ENCODE data around the gene RYR1.
"Not testable (repeated sequence)": the region's sequence is repeated elsewhere in the genome, so short reads cannot be mapped to it uniquely, and the experiment has no call there.

RYR1 gene

GRCh38 chr19:38544569-38545315, 111.3 kb downstream of the RYR1 start:
- peak; percentile 76 for DNase-seq

GRCh38 chr19:38545596-38545995, 112.1 kb downstream of the RYR1 start:
- no peak for DNase-seq

GRCh38 chr19:38547421-38547820, 113.9 kb downstream of the RYR1 start:
- DNase-seq, result peak; percentile 51

- DNase-seq, result no peak
Observed at GRCh38 chr19:38549061-38549460, 115.6 kb downstream of the RYR1 start.

GRCh38 chr19:38549942-38550341, 116.5 kb downstream of the RYR1 start:
- DNase-seq, result no peak

- no peak for DNase-seq
Observed at GRCh38 chr19:38550376-38550775, 116.9 kb downstream of the RYR1 start.

GRCh38 chr19:38551450-38551813, 117.9 kb downstream of the RYR1 start:
- peak; percentile 12 for DNase-seq

- DNase-seq, result not testable (repeated sequence)
Observed at GRCh38 chr19:38553239-38553638, 119.7 kb downstream of the RYR1 start.

- DNase-seq, result no peak
Observed at GRCh38 chr19:38554676-38555141, 121.2 kb downstream of the RYR1 start.

- no peak for DNase-seq
Observed at GRCh38 chr19:38555200-38555599, 121.7 kb downstream of the RYR1 start.

GRCh38 chr19:38556521-38557174, 123.2 kb downstream of the RYR1 start:
- DNase-seq, result no peak

GRCh38 chr19:38557205-38557799, 123.8 kb downstream of the RYR1 start:
- DNase-seq, result peak; percentile 56

- DNase-seq, result not testable (repeated sequence)
Observed at GRCh38 chr19:38558933-38559332, 125.4 kb downstream of the RYR1 start.

- DNase-seq, result no peak
Observed at GRCh38 chr19:38559428-38560401, 126.2 kb downstream of the RYR1 start.

- no peak for DNase-seq
Observed at GRCh38 chr19:38561053-38561606, 127.6 kb downstream of the RYR1 start.

GRCh38 chr19:38561658-38562057, 128.2 kb downstream of the RYR1 start:
- DNase-seq, result no peak

GRCh38 chr19:38562096-38562495, 128.6 kb downstream of the RYR1 start:
- no peak for DNase-seq

- no peak for DNase-seq
Observed at GRCh38 chr19:38563475-38563874, 130.0 kb downstream of the RYR1 start.

- peak; percentile 12 for DNase-seq
Observed at GRCh38 chr19:38564981-38565690, 131.6 kb downstream of the RYR1 start.

GRCh38 chr19:38565691-38566105, 132.2 kb downstream of the RYR1 start:
- no peak for DNase-seq

- DNase-seq, result no peak
Observed at GRCh38 chr19:38569368-38569983, 136.0 kb downstream of the RYR1 start.
